Esophagus squamous epithelium (tissue), 4 donors: ENCODE measurements around the gene PTGES.

ENCODE experiments used
- CTCF ChIP-seq, 6 experiments: fragments of 450-650 bp in 4 of 6; fragments of 200-600 bp in 2 of 6; sonication (generic) in 2 of 6; IDR thresholded peaks; one replicate each; pipeline ENCODE4 v1.5.1; 2016 to 2019; ENCODE audit warnings: antibody characterized with exemption in 6 of 6, mild to moderate bottlenecking in 4 of 6, moderate library complexity in 4 of 6
- POLR2A ChIP-seq, 4 donors: fragments of 450-650 bp; IDR thresholded peaks; one replicate each; pipeline ENCODE4 v1.6.1; 2017; ENCODE audit warnings: antibody characterized with exemption in 4 of 4, mild to moderate bottlenecking in 4 of 4, moderate library complexity in 3 of 4

- TF ChIP-seq CTCF (IDR thresholded peaks at IDR 0.05) (no peak), POLR2A (IDR thresholded peaks at IDR 0.05) (no peak)
These were observed 2.3 kb upstream of the PTGES start for GRCh38 chr9:129755151-129755550.
